Kidney glomerular epithelial cell (primary cell): ENCODE measurements around the gene ACP6.
"Not testable (repeated sequence)": the region's sequence is repeated elsewhere in the genome, so short reads cannot be mapped to it uniquely, and the experiment has no call there.

Experiments
- DNase-seq: peaks from one replicate; lab custom pipeline; 2025; lab: John Stamatoyannopoulos, UW

ACP6 gene

GRCh38 chr1:147622731-147623130 is 47.6 kb downstream of the ACP6 start:
- peak; percentile 39 for DNase-seq

GRCh38 chr1:147620543-147620942 is 49.8 kb downstream of the ACP6 start:
- DNase-seq = no peak

- DNase-seq = no peak
Observed at GRCh38 chr1:147619741-147620140, 50.6 kb downstream of the ACP6 start.

- no peak for DNase-seq
Observed at GRCh38 chr1:147618771-147619170, 51.6 kb downstream of the ACP6 start.

- DNase-seq = no peak
Observed at GRCh38 chr1:147618077-147618569, 52.2 kb downstream of the ACP6 start.

- not testable (repeated sequence) for DNase-seq
Observed at GRCh38 chr1:147614966-147615365, 55.4 kb downstream of the ACP6 start.

- DNase-seq = no peak
Observed at GRCh38 chr1:147613506-147613905, 56.8 kb downstream of the ACP6 start.

GRCh38 chr1:147612366-147612765 is 58.0 kb downstream of the ACP6 start:
- no peak for DNase-seq

- DNase-seq = no peak
Observed at GRCh38 chr1:147611586-147611985, 58.7 kb downstream of the ACP6 start.

GRCh38 chr1:147611021-147611426 is 59.3 kb downstream of the ACP6 start:
- no peak for DNase-seq

- no peak for DNase-seq
Observed at GRCh38 chr1:147609358-147609757, 61.0 kb downstream of the ACP6 start.

- no peak for DNase-seq
Observed at GRCh38 chr1:147608596-147608995, 61.7 kb downstream of the ACP6 start.

- no peak for DNase-seq
Observed at GRCh38 chr1:147605591-147605990, 64.7 kb downstream of the ACP6 start.

GRCh38 chr1:147603986-147604385 is 66.3 kb downstream of the ACP6 start:
- DNase-seq = no peak

GRCh38 chr1:147600119-147601111 is 69.9 kb downstream of the ACP6 start:
- DNase-seq = peak; percentile 41

- DNase-seq = peak; percentile 94
Observed at GRCh38 chr1:147599362-147600118, 70.8 kb downstream of the ACP6 start.

GRCh38 chr1:147598621-147599361 is 71.5 kb downstream of the ACP6 start:
- no peak for DNase-seq

- DNase-seq = no peak
Observed at GRCh38 chr1:147597010-147597409, 73.3 kb downstream of the ACP6 start.
